GM18873 (cell line): ENCODE results near the gene NOL12.
"Not testable (repeated sequence)": the region's sequence is repeated elsewhere in the genome, so short reads cannot be mapped to it uniquely, and the experiment has no call there.

Experiments
- ATAC-seq: cut with Tn5 transposase; IDR thresholded peaks from one replicate; pipeline ENCODE4 v1.9.1; 2021; ENCODE audit warnings: mild to moderate bottlenecking, moderate library complexity, moderate number of reproducible peaks; ENCODE audit not compliant: unreplicated experiment, low FRiP score

Gene NOL12

GRCh38 chr22:37710675-37711074 lies 24.5 kb downstream of the NOL12 start:
- ATAC-seq: no peak

GRCh38 chr22:37711490-37711889 lies 25.3 kb downstream of the NOL12 start:
- ATAC-seq: no peak

- ATAC-seq: no peak
Observed at GRCh38 chr22:37713761-37714160, 27.6 kb downstream of the NOL12 start.

- ATAC-seq: no peak
Observed at GRCh38 chr22:37714634-37715033, 28.5 kb downstream of the NOL12 start.

DNA sequence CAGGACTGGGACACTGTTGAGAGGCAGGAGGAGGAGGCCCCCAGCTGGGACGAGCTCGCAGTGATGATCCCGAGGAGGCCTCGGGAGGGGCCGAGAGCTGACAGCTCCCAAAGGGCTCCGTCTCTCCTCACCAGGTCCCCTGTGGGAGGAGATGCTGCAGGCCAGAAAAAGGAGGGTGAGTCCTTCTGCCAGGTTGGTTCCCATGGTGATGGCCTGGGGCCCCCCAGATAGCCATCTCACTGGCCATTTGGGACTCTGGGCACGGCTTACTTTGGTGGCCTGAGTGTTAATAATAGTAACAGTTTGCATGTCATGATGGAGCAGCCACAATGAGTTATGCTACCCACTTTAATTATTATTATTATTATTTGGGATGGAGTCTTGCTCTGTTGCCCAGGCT lies 29.6 kb downstream of the NOL12 start:
- no peak for ATAC-seq

DNA sequence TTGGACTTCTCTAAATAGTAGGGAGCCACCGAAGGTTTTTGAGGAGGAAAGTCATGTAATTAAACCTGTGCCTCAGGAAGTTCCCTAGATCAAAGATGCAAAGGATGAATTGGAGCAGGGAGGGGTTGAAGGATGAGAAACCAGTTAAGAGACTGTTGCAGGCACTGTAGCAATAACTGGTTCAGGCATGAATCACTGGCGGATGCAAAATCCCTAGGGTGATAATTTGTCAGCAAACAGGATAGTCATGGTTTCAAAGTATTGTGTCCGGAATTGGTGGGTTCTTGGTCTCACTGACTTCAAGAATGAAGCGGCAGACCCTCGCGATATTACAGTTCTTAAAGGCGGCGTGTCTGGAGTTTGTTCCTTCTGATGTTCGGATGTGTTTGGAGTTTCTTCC lies 30.6 kb downstream of the NOL12 start:
- ATAC-seq: no peak

DNA sequence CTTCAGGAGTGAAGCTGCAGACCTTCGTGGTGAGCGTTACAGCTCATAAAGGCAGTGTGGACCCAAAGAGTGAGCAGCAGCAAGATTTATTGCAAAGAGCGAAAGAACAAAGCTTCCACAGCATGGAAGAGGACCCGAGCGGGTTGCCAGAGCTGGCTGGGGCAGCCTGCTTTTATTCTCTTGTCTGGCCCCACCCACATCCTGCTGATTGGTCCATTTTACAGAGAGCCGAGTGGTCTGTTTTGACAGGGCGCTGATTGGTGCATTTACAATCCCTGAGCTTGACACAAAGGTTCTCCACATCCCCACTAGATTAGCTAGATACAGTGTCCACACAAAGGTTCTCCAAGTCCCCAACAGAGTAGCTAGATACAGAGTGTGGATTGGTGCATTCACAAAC lies 31.1 kb downstream of the NOL12 start:
- not testable (repeated sequence) for ATAC-seq

GRCh38 chr22:37717746-37718305 lies 31.7 kb downstream of the NOL12 start:
- not testable (repeated sequence) for ATAC-seq

GRCh38 chr22:37725551-37726240 lies 39.6 kb downstream of the NOL12 start:
- ATAC-seq: no peak

- no peak for ATAC-seq
Observed at GRCh38 chr22:37726241-37726887, 40.2 kb downstream of the NOL12 start.

- no peak for ATAC-seq
Observed at GRCh38 chr22:37728620-37729019, 42.5 kb downstream of the NOL12 start.

DNA sequence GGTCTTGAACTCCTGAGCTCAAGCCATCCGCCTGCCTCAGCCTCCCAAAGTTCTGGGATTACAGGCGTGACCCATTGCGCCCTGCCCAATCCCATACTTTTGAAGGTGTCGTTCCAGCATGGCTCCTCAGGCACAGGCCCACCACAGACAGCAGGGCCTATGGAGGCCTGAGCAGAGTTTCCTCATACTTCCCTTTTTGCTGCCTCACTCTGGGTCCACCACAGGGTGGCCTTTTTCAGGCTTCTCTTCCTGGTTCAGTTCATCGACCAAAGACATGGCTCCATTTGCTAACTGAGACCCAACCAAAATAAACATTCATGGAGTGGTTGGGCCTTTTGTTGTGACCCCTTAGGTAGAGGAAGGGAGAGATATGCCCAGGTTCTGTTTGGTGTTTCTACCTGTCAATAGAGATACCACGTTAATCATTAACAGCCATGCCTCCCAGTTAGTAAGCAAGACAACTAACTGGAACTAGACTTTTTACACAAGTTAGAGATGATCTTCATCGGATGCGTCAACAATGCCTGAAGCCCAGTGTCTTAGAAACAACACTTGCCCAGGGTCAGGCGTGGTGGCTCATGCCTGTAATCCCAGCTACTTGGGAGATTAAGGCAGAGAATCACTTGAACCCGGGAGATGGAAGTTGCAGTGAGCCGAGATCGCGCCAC lies 45.8 kb downstream of the NOL12 start:
- no peak for ATAC-seq

DNA sequence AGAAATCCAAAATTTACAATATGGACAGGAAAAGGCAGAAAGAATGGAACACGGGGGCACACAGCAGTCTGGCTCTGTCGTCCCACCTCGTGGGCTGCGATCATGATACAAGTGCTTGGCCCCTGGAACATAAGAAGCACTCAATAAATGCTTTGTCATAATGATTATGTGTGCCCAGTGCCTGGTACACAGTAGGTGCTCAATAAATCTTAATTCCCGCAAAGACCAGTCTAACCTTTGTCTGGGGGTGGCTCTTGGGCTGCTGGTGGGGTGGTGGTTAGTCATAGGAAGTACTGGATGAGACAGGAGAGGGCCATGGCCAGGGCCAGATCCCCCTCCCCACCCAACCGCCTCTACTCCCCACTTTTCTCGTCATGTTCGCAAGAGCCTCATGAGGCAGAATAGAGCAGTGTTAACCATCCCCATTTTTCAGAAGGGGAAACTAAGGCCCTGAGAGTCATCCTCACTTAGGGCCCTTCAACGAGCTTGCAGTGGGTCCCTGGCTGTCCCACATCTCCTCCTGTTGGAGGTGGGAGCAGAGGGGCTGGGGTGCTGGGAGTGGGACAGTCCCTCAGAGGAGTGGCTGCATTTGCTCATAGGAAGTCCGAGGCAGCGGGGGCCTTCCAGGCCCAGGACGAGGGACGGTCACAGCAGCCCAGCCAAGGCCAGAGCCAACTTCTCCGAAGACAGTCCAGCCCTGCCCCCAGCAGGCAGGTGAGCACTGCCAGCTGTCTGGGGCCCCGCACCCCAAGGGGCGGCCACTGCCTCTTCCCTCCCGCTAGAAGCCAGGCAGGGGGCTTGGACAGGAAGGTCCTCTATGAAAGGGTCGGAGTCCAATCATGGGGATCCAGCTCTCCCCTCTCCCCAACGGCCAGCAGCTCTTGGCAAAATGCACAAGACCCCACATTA lies 46.8 kb downstream of the NOL12 start:
- no peak for ATAC-seq

DNA sequence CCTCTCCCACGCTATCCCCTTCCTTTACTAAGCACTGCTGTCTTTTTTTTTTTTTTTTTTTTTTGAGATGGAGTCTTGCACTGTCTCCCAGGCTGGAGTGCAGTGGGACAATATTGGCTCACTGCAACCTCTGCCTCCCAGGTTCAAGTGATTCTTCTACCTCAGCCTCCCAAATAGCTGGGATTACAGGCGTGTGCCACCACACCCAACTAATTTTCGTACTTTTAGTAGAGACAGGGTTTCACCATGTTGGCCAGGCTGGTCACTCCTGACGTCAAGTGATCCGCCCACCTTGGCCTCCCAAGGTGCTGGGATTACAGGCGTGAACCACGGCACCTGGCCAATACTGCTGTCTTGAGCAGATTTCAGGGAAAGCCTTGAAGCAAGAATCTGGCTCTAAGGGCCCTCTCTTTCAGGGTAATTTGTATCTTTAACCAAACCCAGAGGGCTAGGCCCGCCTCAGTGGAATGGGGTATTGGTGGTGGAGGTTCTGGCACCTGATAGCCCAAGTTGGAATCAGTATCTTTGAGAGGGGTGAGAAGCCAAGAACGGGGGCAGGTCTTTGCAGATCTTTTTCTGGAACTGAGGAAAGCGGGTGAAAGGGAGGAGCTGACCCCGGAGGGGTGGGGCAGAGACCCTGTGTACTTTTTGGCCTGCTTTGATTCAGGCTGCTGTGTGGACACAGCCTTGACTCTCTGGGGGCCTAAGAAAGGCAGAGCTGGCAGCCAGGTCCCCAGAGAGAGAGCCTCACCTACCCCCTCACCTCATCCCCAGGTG lies 47.7 kb downstream of the NOL12 start:
- no peak for ATAC-seq

GRCh38 chr22:37734402-37734700 lies 48.2 kb downstream of the NOL12 start:
- no peak for ATAC-seq

GRCh38 chr22:37734964-37735451 lies 48.9 kb downstream of the NOL12 start:
- no peak for ATAC-seq

DNA sequence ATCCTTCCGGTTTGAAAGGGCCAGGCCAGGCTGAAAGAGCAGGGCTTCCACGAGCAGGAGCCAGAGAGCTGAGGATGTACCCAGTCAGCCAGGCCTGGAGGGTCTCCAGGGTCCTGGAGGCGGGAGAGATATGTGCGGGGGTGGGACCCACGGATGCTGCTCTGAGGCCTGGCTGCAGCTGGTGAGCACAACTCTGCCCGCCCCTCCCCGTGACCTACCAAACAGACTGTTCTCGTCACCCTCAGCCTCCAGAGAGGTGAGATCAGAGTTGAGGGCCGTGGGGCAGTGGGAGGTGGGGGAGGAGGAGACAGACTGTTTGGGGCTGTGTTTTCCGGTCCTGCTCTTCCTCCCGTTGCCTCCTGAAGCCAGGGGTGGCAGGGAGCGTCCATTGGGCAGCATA lies 52.9 kb downstream of the NOL12 start:
- no peak for ATAC-seq

DNA sequence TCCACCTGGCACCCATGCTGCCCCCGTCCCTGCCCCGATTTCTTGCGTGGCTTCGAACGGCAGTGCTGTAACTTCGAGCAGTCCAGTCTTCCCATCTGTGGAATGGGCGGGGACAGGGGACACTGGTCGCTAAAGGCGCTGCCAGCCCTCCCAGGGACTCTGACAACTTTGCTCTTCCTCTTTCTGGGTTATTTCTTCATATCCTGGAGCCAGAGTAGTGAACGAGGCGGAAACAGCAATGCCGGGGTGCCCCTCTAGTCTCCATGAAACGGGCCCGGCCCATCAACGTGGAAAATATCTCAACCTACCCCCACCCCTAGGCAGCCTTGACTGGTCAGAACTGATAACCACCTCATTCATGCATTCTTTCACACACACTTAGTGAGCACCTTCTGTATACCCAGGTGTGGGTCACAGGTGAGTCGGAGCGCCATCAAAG lies 53.5 kb downstream of the NOL12 start:
- ATAC-seq: no peak

GRCh38 chr22:37740455-37741311 lies 54.5 kb downstream of the NOL12 start:
- ATAC-seq: no peak
